ENCODE measurements around the gene MISP. TPM values are rescaled to one million over a fixed set of nuclear protein-coding genes. Genes with fewer than 3 reads are reported as not detected.

MISP gene
- total and polyA plus RNA-seq, 2 of the 8 experiments (the other 6 are each of a cell fraction or from before 2014, with no cell fraction given): 0.43 to 0.45 TPM

- Histone ChIP-seq H3K18ac (ENCODE audit: extremely low read depth, low read length) (no peak overlapping the region), H3K79me1 (ENCODE audit: low read depth, low read length) (no peaks in the 10 kb centered on the region; the same call in 1 of the 2 replicates), H3K56ac (replicated peaks; ENCODE audit: insufficient read length, low read depth, low read length) (no peak overlapping the region), H4K91ac (replicated peaks; ENCODE audit: insufficient read length, low read length) (no peak overlapping the region), H2BK15ac (ENCODE audit: low read length) (no peak overlapping the region), H2BK120ac (replicated peaks; ENCODE audit: low read depth, low read length) (no peak overlapping the region), H3K23me2 (ENCODE audit: low read depth, low read length) (no peaks in the 10 kb centered on the region), H3K14ac (ENCODE audit: insufficient read length) (no peak overlapping the region), H3K4me2 (ENCODE audit: insufficient read depth in 1 of 2, low read depth in 2 of 2, low read length in 2 of 2) (no peak overlapping the region), H3K79me2 (ENCODE audit: control insufficient read depth in 1 of 2, insufficient read depth in 2 of 2, low read length in 2 of 2) (no peaks in the 10 kb centered on the region), H2AK5ac (ENCODE audit: low read depth, low read length) (no peak overlapping the region), H3K9me3 (ENCODE audit: insufficient read depth in 2 of 2, low read depth in 1 of 2, low read length in 1 of 2) (no peaks in the 10 kb centered on the region), H3K4me1 (replicated peaks in 1 of 4; ENCODE audit: control insufficient read depth in 3 of 4, insufficient read depth in 4 of 4, low read length in 3 of 4) (no peaks in the 10 kb centered on the region), H2BK20ac (ENCODE audit: low read length) (no peak overlapping the region), H2AFZ (ENCODE audit: low read length) (no peak overlapping the region), H4K8ac (ENCODE audit: extremely low read depth, insufficient read depth, low read length) (no peak overlapping the region), H3K36me3 (ENCODE audit: control insufficient read depth in 2 of 4, insufficient read depth in 4 of 4, low read length in 3 of 4) (no peaks in the 10 kb centered on the region), H3K23ac (ENCODE audit: insufficient read length) (no peak overlapping the region), H3K9ac (replicated peaks in 1 of 4; ENCODE audit: extremely low read depth in 1 of 4, low read depth in 3 of 4, low read length in 3 of 4) (no peak overlapping the region), H3K27me3 (replicated peaks in 1 of 4; ENCODE audit: control insufficient read depth in 3 of 4, extremely low read depth in 1 of 4, insufficient read depth in 3 of 4, low read length in 3 of 4) (no peaks in the 10 kb centered on the region), H4K20me1 (replicated peaks in 1 of 2; ENCODE audit: control insufficient read depth in 1 of 2, insufficient read depth in 2 of 2, low read length in 2 of 2) (no peaks in the 10 kb centered on the region), H3K4me3 (ENCODE audit: extremely low read depth in 1 of 4, insufficient read depth in 2 of 4, low read depth in 3 of 4, low read length in 4 of 4) (no peak overlapping the region), H3K27ac (ENCODE audit: low read depth, low read length) (no peak overlapping the region), H4K5ac (ENCODE audit: insufficient read length, low read depth, low read length) (no peak overlapping the region), H2BK12ac (ENCODE audit: low read depth, low read length) (no peak overlapping the region), H2BK5ac (ENCODE audit: low read depth, low read length) (no peak overlapping the region), H3K4ac (replicated peaks; ENCODE audit: insufficient read length, low read depth, low read length) (no peak overlapping the region)
- CTCF ChIA-PET (ENCODE audit: partially characterized antibody): interaction anchor here (0.7 to 0.9 kb wide), 2 partner anchors 95 to 853 kb away, joined by 3 read pairs; no protein-coding TSS in a partner anchor
- no peak for DNase-seq (ENCODE audit: low read depth in 1 of 2, low spot score in 2 of 2)
- WGBS, 2 experiments (ENCODE audit: extremely low coverage in 1 of 2, insufficient coverage in 1 of 2, insufficient read length in 1 of 2, insufficient replicate concordance in 2 of 2, low coverage in 1 of 2, low lambda C conversion rate in 2 of 2, missing lambda C conversion rate in 1 of 2): 85% methylated on average over 7 of the region's 7 CpGs; no CpG with 5 or more reads in 1 of the 2 experiments
- POLR2A ChIA-PET (ENCODE audit: partially characterized antibody): interaction anchor here (1.2 to 2.3 kb wide), 4 partner anchors 16 to 39 kb away, joined by 3 to 9 read pairs (median 6); no protein-coding TSS in a partner anchor
- no peak for FAIRE-seq
- TF ChIP-seq E2F6 (IDR thresholded peaks at IDR 0.05): no peak
- no peak for TF ChIP-seq JUN (IDR thresholded peaks at IDR 0.05; ENCODE audit: low read depth, low read length)
- TF ChIP-seq SAP30 (IDR thresholded peaks at IDR 0.05; ENCODE audit: insufficient read depth, insufficient replicate concordance, low read length): no peak
- no peak for TF ChIP-seq TAF7 (optimal IDR thresholded peaks at IDR 0.05; ENCODE audit: borderline replicate concordance, low read depth, low read length)
- no peak for TF ChIP-seq GABPA (IDR thresholded peaks at IDR 0.05; ENCODE audit: borderline replicate concordance, insufficient read depth, low read length)
- no peak for TF ChIP-seq CTCF (IDR thresholded peaks at IDR 0.05; ENCODE audit: control extremely low read depth in 1 of 3, insufficient read depth in 1 of 3, low read depth in 1 of 3, low read length in 3 of 3)
- no peak for TF ChIP-seq CREB1 (IDR thresholded peaks at IDR 0.05)
- no peak for TF ChIP-seq ATF3 (IDR thresholded peaks at IDR 0.05; ENCODE audit: insufficient read depth, low read depth, low read length)
- TF ChIP-seq TAF1 (IDR thresholded peaks at IDR 0.05; ENCODE audit: low read depth, low read length): no peak
Observed at GRCh38 chr19:765179-765738, 14.3 kb downstream of the MISP start.
